Bronchus fibroblast of lung (primary cell): ENCODE measurements around the gene TMEM106C. TPM values are rescaled to one million over a fixed set of nuclear protein-coding genes. Genes with fewer than 3 reads are reported as not detected.

Experiments
- total RNA-seq: library from RNA; depleted of rRNA; stranded (reverse); fragments of >200 nt; gene quantifications from 2 replicates; pipeline ENCODE4 v1.2.3, GENCODE V29; 2015

Gene TMEM106C
- 82.0 and 84.1 TPM in 2 replicates for total RNA-seq

GRCh38 chr12:47963340-47964040, at the start of gene TMEM106C:
TMEM106C (plus strand) TSS chr12:47963596; CDS start chr12:47964237, 641 bp downstream.

GRCh38 chr12:48004053-48004941, 40.9 kb downstream of the TMEM106C start, which contains the start of gene COL2A1:
COL2A1 (minus strand) TSS chr12:48004476; CDS start chr12:48004321, 155 bp downstream.

Other genes starting within 250 kb of the TMEM106C start
- not detected in 2 replicates for gene ENDOU, start 238.1 kb upstream of the TMEM106C start, total RNA-seq
- 0.67 and 0.74 TPM in 2 replicates for gene RAPGEF3, start 204.7 kb upstream of the TMEM106C start, total RNA-seq
- 4.9 and 5.5 TPM in 2 replicates for gene SLC48A1, start 190.4 kb upstream of the TMEM106C start, total RNA-seq
- gene HDAC7, start 143.7 kb upstream of the TMEM106C start, total RNA-seq = 48.6 and 55.8 TPM in 2 replicates
- gene VDR, start 58.6 kb upstream of the TMEM106C start, total RNA-seq = 2.2 and 3.5 TPM in 2 replicates
- gene COL2A1, start 40.9 kb downstream of the TMEM106C start, total RNA-seq = 0.17 and 1.2 TPM in 2 replicates
- gene SENP1, start 142.5 kb downstream of the TMEM106C start, total RNA-seq = 11.6 and 14.1 TPM in 2 replicates
- gene PFKM, start 155.8 kb downstream of the TMEM106C start, total RNA-seq = 42.5 and 45.6 TPM in 2 replicates
- gene ASB8, start 193.9 kb downstream of the TMEM106C start, total RNA-seq = 14.0 and 14.1 TPM in 2 replicates
- 0.34 and 0.45 TPM in 2 replicates for gene CCDC184, start 220.0 kb downstream of the TMEM106C start, total RNA-seq
- not detected in 2 replicates for gene OR10AD1, start 239.7 kb downstream of the TMEM106C start, total RNA-seq